Stimulated activated naive B cell treated with anti-CD40 and anti-IgM and Interleukin-4, amounts not matched to agents 10 μg/mL and 1 μg/mL and 100 μg/mL, for 72 hours (primary cell): ENCODE measurements around the gene FAM241B.

Experiments used
- ATAC-seq, 2 donors: fragments of 150-1000 bp; cut with Tn5 transposase; replicated peaks; 2 replicates each; pipeline ENCODE4 v1.10.0; 2021; ENCODE audit warnings: moderate library complexity in 1 of 2
- DNase-seq: peaks from one replicate; pipeline ENCODE4 v3.0.0; 2021
- H3K27ac Mint-ChIP-seq: one replicate; pipeline ENCODE4 v1.8.0; 2022; ENCODE audit warnings: mild to moderate bottlenecking, mixed read lengths
- H3K27me3 Mint-ChIP-seq, 2 donors: one replicate each; pipeline ENCODE4 v1.8.0; 2022; ENCODE audit warnings: mixed read lengths in 2 of 2
- H3K36me3 Mint-ChIP-seq, 2 donors: one replicate each; pipeline ENCODE4 v1.8.0; 2022; ENCODE audit warnings: mixed read lengths in 2 of 2, mild to moderate bottlenecking in 1 of 2
- H3K4me1 Mint-ChIP-seq, 2 donors: one replicate each; pipeline ENCODE4 v1.8.0; 2022; ENCODE audit warnings: mixed read lengths in 2 of 2, mild to moderate bottlenecking in 1 of 2
- H3K4me3 Mint-ChIP-seq, 2 donors: one replicate each; pipeline ENCODE4 v1.8.0; 2022; ENCODE audit warnings: mild to moderate bottlenecking in 2 of 2, mixed read lengths in 2 of 2, moderate library complexity in 1 of 2
- H3K9me3 Mint-ChIP-seq, 2 donors: one replicate each; pipeline ENCODE4 v1.8.0; 2022; ENCODE audit warnings: mixed read lengths in 2 of 2, mild to moderate bottlenecking in 1 of 2

The FAM241B gene

DNA sequence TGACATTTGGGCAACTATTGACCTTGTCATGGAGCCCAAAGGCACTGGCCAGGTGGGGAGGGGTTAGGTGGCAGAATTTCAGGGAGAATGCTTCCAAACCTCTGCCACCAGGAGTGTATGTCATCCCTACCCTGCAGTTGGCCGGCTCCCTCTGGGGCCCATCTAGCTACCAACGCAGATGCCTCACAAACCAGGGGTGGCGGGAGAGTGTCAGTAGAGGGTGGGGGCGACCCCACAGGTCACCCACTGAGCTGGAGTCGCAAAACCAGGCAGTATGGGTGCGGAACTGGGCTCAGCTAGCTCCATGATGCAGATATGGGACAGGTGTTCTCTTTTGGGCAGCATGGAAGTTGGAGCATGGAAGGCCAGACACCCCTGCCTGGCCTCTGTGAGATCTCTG, 51.4 kb downstream of the FAM241B start:
- no peak overlapping the region for H3K27ac Mint-ChIP-seq
- peaks cover 0 to 2% of the 10 kb centered on the region in 2 donors for H3K9me3 Mint-ChIP-seq
- ATAC-seq (no peak), DNase-seq (no peak)
- no peaks in the 10 kb centered on the region for H3K36me3 Mint-ChIP-seq
- no peak overlapping the region for H3K4me3 Mint-ChIP-seq
- peaks cover 29 to 30% of the 10 kb centered on the region in 2 donors for H3K27me3 Mint-ChIP-seq
- H3K4me1 Mint-ChIP-seq, result no peaks in the 10 kb centered on the region

DNA sequence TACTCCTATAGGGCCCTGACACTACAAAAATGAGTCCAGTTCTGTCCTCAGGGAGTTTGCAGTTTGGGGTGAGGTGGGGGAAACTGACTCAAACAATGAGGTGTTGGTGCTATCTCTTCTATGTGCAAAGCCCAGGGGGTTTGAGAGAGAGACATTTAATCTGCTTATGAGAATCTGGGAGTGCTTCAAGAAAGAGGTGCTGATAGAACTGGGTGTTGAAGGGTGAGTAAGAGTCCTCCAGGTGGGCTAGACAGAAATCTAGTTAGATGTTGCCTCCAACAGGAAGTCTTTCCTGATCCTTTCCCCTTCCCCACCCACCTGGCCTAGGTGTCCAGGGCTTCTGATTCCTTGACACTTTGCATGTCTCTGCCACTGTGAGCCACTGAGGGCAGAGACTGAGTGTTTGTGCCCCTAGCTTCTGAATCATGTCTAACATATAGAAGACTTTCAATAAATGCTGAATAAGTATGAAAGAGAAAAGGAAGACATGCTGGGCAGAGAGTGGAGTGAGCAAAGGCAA, 53.0 kb downstream of the FAM241B start:
- DNase-seq, result no peak
- Mint-ChIP-seq H3K4me3 (no peak overlapping the region), H3K9me3 (peaks cover 0 to 2% of the 10 kb centered on the region in 2 donors), H3K36me3 (no peaks in the 10 kb centered on the region), H3K27ac (no peak overlapping the region), H3K27me3 (peaks cover 30 to 31% of the 10 kb centered on the region in 2 donors), H3K4me1 (no peaks in the 10 kb centered on the region)
- ATAC-seq, result no peak
